HL-60/S4 treated with phorbol 12-myristate 13-acetate at 8.2 ng/mL for 4 days and 3 days (cell line): ENCODE data around the gene POLRMT.

Experiments
- in situ Hi-C: fragments of 300-500 bp; cut with MboI; formaldehyde crosslinking; loops from 2 replicates; pipeline ENCODE4 v1.15.0; 2022; ENCODE audit warnings: low sequenced_read_pairs

Gene POLRMT

GRCh38 chr19:663682-664117 lies 30.4 kb upstream of the POLRMT start:
- in situ Hi-C loops: no loop called here

- in situ Hi-C loops: no loop called here
These were observed 29.8 kb upstream of the POLRMT start, which contains the start of gene RNF126 for GRCh38 chr19:662962-663681. Gene RNF126, minus strand, starts transcription at chr19:663214. Its CDS starts 93 bp downstream, at chr19:663121.

GRCh38 chr19:662207-662961 lies 29.0 kb upstream of the POLRMT start:
- in situ Hi-C loops: no loop called here

- in situ Hi-C loops: no loop called here
These were observed 28.3 kb upstream of the POLRMT start for GRCh38 chr19:661427-662196.

- in situ Hi-C loops: no loop called here
These were observed 27.6 kb upstream of the POLRMT start for GRCh38 chr19:660793-661426.

- in situ Hi-C loops: no loop called here
These were observed 25.8 kb upstream of the POLRMT start for GRCh38 chr19:658916-659839.

- in situ Hi-C loops: no loop called here
These were observed 24.9 kb upstream of the POLRMT start for GRCh38 chr19:658059-658839.

- in situ Hi-C loops: no loop called here
These were observed 24.3 kb upstream of the POLRMT start for GRCh38 chr19:657611-658010.

GRCh38 chr19:656751-657559 lies 23.6 kb upstream of the POLRMT start:
- in situ Hi-C loops: no loop called here

GRCh38 chr19:655691-656090 lies 22.4 kb upstream of the POLRMT start:
- in situ Hi-C loops: no loop called here

- in situ Hi-C loops: no loop called here
These were observed 20.1 kb upstream of the POLRMT start for GRCh38 chr19:653425-653824.

- in situ Hi-C loops: no loop called here
These were observed 19.4 kb upstream of the POLRMT start for GRCh38 chr19:652467-653389.

GRCh38 chr19:651991-652390 lies 18.7 kb upstream of the POLRMT start:
- in situ Hi-C loops: no loop called here

- in situ Hi-C loops: no loop called here
These were observed 17.9 kb upstream of the POLRMT start for GRCh38 chr19:651114-651818.

- in situ Hi-C loops: no loop called here
These were observed 16.8 kb upstream of the POLRMT start for GRCh38 chr19:650121-650520.

- in situ Hi-C loops: no loop called here
These were observed 15.8 kb upstream of the POLRMT start for GRCh38 chr19:648904-649801.
